NCI-H1105 (cell line): Measurements from ENCODE around the gene SIRT2.
"Not testable (repeated sequence)": the region's sequence is repeated elsewhere in the genome, so short reads cannot be mapped to it uniquely, and the experiment has no call there.

Experiments used
- DNase-seq: peaks from one replicate; lab custom pipeline; 2025; lab: John Stamatoyannopoulos, UW

Gene SIRT2

DNA sequence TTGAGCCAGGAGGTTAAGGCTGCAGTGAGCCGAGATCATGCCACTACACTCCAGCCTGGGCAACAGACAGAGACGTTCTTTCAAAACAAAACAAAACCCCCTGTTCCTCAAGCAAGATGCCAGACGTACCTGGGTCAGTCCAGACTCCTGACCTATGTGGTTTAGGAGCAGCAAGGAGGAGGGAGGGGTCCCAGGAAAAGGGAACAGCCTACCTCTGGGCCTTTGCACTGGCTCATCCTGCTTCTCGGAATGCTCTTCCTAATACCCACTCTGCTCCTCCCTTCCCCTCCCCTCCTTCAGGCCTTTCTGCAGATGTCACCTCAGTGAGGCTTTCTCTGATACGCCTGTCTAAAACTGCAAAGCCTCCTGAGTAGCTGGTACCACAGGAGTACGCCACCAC, 30.9 kb downstream of the SIRT2 start:
- DNase-seq: no peak

DNA sequence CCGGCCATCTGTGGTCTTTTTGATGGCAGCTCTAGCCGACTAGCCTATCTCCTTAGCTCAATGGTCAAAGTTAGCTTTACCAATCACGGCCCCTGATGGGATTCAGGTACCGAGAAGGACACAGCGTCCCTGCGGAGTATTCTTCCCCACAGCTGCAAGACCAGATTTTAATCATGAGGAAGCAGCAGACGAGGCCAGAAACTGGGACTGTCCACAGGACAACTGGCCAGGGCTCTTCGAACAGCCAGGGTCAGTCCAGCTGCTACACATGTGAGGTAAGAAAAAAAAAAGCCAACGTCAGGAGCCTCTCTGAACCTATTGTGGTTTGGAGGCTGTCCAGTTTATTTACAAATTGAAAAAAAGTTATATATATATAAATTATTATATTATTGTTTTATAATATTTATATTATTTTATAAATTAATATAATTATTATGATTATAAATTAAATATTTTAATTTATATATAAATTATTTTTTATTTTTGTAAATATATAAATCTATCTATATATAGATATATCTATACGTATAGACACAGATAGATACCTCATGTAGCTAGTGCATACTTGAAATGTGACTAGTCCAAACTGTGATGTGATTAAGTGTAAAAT, 32.1 kb downstream of the SIRT2 start:
- DNase-seq: no peak

DNA sequence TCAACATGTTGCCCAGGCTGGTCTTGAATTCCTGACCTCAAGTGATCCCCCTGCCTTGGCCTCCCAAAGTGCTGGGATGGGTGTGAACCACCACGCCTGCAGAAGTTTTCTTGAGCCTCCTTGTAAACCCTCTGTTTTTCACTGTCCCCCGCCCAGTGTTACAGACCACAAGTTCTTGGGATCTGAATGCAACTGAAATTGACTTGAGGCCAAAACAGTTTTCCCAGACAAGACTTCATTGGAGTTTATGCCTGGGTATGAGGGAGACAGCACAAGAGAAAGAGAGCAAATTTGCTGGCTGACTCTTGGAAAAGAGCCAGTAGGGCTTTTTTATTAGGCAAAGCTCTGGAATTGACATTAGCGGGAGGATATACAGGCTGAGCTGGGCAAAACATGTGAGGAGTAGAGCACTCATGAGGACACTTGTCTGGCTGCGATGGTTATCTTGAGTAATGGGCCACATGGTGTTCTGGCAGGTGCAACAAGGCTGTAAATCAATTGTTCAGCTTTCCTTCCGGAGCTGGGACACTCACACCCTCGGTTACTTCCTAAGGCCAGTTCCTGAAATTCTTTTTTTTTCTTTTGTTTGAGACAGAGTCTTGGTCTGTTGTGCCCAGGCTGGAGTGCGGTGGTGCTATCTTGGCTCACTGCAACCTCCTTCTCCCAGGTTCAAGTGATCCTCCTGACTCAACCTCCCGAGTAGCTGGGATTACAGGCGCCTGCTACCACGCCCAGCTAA, 36.9 kb downstream of the SIRT2 start:
- DNase-seq: peak; percentile 87

DNA sequence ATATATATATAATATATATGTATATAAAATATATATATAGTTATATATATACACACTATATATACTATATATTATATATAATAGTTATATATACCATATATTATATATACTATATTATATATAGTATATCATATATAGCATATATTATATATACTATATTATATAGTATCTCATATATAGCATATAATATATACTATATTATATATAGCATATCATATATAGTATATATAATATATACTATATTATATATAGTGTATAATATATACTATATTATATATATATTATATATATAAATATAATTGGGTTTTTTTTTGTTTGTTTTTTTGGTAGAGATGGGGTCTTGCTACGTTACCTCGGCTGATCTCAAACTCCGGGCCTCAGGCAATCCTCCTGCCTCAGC, 38.0 kb downstream of the SIRT2 start:
- no peak for DNase-seq

DNA sequence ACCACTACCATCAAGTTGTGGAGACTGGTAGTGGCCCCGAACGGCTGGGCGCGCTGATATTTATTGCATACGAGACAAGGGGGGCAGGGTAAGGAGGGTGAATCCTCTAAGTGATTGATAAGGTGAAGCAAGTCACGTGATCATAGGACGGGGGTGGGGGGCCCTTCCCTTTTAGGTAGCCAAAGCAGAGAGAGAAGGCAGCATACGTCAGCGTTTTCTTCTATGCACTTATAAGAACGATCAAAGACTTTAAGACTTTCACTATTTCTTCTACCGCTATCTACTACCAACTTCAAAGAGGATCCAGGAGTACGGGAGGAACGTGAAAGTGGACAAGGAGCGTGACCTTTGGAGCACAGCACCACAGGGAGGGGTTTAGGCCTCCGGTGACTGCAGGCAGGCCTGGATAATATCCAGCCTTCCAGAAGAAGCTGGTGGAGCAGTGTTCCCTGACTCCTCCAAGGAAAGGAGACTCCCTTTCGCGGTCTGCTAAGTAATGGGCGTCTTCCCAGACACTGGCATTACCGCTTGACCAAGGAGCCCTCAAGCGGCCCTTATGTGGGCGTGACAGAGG, 39.7 kb downstream of the SIRT2 start:
- not testable (repeated sequence) for DNase-seq

- no peak for DNase-seq
Measured at GRCh38 chr19:38856813-38857212, 42.6 kb downstream of the SIRT2 start.

DNA sequence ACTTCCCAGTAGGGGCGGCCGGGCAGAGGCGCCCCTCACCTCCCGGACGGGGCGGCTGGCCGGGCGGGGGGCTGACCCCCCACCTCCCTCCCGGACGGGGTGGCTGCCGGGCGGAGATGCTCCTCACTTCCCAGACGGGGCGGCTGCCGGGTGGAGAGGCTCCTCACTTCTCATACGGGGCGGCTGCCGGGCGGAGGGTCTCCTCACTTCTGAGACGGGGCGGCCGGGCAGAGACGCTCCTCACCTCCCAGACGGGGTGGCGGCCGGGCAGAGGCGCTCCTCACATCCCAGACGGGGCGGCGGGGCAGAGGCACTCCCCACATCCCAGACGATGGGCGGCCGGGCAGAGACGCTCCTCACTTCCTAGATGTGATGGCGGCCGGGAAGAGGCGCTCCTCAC, 43.7 kb downstream of the SIRT2 start:
- DNase-seq: not testable (repeated sequence)

GRCh38 chr19:38854961-38855360, 44.5 kb downstream of the SIRT2 start:
- not testable (repeated sequence) for DNase-seq

DNA sequence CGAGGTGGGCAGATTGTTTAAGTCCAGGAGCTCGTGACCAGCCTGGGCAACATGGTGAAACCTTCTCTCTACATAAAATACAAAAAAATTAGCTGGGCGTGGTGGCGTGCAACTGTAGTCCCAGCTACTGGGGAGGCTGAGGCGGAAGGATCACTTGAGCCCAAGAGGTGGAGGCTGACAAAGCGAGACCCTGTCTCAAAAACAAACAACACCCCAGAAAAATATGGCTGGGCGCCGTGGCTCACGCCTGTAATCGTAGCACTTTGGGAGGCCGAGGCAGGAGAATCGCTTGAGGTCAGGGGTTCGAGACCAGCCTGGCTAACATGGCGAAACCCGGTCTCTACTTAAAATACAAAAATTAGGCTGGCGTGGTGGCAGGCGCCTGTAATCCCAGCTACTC, 46.2 kb downstream of the SIRT2 start:
- DNase-seq: no peak

DNA sequence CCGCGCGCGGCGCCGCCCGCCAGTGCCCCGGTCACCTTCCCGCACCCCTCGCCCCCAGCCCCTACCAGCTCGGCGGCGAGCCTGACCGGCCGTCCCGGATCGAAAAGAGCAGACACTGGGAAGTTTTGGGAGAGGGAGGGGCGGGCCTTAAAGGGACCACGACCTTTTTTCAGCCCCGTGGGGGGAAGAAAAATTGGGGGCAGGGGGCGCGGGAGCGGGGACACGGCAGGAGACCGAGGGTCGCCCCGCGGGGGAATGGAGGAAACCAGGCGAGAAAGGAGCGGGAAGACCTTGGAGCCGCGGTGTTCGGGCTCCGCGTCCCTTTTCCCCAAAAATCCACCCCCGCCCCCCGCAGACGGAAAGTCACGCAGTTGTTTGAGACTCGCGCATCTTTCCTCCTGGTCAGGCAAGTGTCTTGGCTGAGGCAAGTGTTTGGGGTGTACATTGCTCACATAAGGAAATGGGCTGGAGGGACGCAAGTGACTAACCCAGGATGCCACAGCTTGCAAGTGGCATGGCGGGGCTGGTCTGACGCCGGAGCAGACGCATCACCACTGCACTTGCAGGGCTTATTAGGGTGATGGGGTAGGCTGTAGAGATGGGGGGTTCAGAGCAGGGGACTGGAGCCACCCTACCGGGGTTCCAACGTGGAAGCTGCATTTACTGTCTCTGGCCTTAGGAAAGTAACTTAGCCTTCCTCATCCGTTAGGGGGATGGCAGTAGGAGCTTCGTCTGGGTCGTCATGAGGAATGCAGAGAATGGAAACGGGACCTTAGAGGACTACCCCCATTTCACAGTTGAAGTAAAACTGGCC, 47.0 kb downstream of the SIRT2 start:
- no peak for DNase-seq

DNA sequence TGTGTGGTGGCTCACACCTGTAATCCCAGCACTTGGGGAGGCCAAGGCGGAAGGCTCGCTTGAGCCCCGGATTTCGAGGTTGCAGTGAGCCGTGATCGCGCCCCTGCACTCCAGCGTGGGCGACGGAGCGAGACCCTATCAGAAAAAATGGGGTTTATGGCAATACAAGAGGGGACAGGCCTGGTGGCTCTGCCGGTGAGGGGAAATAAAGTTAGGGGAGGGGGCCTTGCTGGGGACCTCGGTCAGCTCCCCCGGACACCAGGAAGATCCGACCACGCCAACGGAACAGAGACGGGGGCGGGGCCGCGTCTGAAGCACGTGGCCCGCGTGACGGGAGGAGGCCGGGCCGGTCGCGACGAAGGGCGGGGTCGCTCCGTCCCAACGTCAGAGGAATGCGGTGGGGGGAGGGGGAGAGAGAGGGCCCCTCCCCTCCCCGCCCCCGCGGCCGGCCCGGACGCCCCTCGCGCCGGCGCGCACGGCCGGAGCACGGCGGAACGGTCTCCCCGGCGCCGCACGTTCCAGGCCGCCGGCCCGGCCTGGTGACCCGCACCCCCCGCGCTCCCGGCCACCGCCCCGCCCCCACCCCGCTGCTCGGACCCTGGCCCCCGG, 47.7 kb downstream of the SIRT2 start:
- DNase-seq: peak; percentile 86

- DNase-seq: no peak
Measured at GRCh38 chr19:38850976-38851621, 48.3 kb downstream of the SIRT2 start.

DNA sequence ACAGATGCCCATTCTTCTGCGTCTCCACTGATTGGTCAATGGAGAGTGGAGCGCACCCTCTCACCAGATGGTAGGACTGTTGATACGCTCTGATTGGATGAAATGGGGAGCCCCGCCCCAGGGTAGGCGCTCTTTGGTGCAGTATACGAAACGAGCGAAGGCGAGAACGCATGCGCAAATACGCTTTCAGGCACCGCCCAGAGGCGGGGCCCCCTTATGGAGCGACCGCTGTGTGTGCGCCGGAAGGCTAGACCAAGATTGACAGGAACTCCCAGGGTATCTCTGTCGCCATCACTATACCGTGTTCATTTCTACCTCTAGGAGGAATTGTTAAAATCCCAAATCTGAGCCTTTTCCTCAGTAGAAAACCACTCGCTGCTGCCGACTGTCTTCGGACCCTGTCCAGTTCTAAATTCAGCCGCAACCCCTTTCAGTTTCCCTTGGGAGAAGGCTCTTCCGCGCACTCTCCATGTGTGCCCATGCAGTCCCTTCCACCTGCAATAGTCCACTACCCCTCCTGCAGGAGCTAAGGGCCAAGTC, 48.9 kb downstream of the SIRT2 start:
- peak; percentile 62 for DNase-seq

- peak; percentile 100 for DNase-seq
Measured at GRCh38 chr19:38849860-38850435, 49.5 kb downstream of the SIRT2 start, which contains the start of gene HNRNPL. Gene HNRNPL (minus strand): TSS chr19:38849986. CDS start chr19:38849966, 20 bp downstream.

- peak; percentile 96 for DNase-seq
Measured at GRCh38 chr19:38849147-38849859, 50.1 kb downstream of the SIRT2 start.

DNA sequence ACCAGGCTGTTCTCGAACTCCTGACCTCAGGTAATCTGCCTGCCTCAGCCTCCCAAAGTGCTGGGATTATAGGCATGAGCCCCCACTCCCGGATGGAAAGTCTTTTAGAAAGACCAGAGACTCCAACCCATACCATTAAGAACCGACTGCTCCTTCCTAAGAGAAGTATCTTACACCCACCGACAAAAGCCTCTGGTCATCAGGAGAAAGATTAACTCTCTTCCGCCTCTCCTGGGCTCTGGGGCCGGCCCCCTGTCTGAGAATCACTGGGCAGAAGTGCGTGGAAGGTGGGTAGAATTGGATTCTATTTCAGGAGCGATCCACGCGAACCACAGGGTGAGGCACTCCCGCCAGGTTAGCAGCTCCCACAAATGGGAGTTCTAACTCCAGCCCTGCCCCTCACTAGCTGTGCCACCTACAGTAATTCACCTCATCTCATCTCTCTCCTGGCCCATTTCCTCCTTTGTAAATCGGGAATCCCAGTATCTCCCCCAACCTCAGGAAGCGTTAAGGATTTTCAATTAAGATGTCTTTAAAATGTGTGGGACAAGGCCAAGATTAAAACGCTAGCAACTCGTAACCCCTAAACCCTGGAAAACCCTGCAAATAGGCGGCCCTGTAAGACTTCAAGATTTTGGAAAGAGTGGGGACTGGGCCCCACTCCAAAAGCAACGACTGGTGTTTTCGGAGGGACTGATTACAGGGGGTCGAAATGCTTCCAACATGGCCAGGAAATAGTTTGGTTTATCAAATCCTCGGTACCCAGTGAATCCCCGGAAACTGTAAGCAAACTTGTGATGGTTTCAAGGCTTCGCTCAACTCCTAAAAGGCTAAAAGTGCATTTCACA, 50.9 kb downstream of the SIRT2 start:
- no peak for DNase-seq

- no peak for DNase-seq
Measured at GRCh38 chr19:38846097-38846496, 53.3 kb downstream of the SIRT2 start.

DNA sequence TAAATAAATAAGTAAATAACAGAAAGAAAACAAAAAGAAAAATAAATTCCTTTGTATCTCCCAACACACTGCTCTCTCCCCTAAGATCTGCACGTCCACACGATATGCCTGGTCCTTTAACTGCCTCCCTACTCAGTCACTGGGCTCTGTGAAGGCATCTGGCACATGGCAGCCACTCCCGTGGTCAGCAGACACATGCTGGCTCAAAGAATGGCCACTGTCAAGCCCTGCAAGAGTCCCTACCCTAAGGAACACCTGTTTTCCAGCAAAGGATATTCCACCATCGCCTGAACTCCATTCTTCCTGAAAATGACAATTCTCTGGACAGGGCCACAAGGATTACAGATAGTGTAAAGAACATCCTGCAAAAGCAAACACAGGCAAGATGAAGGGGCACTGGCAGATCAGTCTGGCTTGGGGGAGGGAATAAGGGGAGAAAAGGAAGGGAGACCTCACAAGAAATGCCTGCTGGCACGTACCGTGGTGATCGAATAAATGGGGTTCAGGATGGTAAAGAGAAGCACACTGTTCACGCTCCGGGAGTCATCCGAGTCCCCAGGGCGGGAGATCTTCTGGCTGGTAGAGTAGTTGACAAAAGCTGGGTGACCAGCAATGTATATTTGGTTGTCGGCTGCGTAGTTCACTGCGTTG, 53.9 kb downstream of the SIRT2 start:
- no peak for DNase-seq
